ENCODE measurements around the gene SLC50A1. TPM values are rescaled to one million over a fixed set of nuclear protein-coding genes. Genes with fewer than 3 reads are reported as not detected.

The SLC50A1 gene
- total RNA-seq, 1 experiment from 2014 or later, result 24.9 TPM

DNA sequence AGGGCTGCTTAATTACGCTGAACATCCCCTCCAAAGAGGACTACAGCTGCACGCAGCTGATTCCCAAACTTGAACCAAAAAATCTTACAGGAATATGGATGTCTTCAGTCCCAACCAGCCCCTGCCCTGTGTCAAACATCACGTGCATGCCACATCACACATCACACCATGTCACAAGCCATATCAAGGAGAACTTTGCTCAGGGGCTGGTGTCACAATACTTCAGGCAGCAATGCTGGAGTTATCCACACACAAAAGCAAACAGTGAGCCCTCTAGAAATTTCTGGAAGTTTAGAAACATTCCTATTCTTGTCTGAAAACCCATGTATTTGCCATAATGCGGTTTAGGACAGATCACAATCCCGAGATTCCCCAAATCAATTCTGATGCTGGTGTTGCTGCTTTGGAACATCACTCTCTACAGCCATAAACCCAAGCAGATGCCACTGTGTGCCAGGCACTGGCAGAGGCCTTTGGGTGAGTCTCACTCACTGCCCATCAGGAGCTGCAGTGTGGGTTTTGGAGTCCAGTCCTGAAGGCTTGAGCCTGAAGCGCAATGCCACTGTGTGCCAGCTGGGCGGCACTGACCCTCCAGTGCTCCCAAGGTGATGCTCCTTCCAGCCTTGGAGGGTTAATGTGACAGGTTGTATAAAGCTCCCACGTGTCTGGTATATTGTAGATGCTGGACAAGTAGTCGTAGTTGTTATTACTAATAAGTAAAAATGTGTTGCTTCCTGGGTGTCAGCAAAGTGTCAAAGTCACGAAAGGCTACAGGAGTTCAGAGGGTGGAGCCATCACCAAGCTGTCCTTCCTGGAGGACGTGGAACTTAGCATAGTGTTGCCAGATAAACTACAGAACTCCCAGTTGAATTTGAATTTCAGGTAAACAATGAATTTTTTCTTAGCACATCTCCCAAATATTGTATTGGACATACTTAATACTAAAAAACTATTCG lies 28.1 kb upstream of the SLC50A1 start:
- Histone ChIP-seq H3K14ac (ENCODE audit: insufficient read depth, low read length) (no peak overlapping the region), H2AK5ac (ENCODE audit: insufficient read length, low read length) (no peak overlapping the region), H3K4ac (ENCODE audit: low read depth, low read length) (no peak overlapping the region), H4K20me1 (ENCODE audit: control insufficient read depth, insufficient read depth, insufficient read length) (no peaks in the 10 kb centered on the region), H3K9ac (ENCODE audit: extremely low read depth, insufficient read length, low read length) (no peak overlapping the region), H3K18ac (ENCODE audit: insufficient read length, low read depth, low read length) (no peak overlapping the region), H3K4me2 (ENCODE audit: insufficient read depth, insufficient read length, low read length) (no peak overlapping the region), H3K9me3 (ENCODE audit: control insufficient read depth, low read depth, low read length) (no peaks in the 10 kb centered on the region), H2BK15ac (ENCODE audit: low read depth, low read length) (no peak overlapping the region), H2BK20ac (ENCODE audit: low read depth, low read length, poor library complexity, severe bottlenecking) (no peak overlapping the region), H2BK5ac (ENCODE audit: insufficient read length, low read length) (no peak overlapping the region), H3K79me2 (ENCODE audit: insufficient read depth, low read length) (no peaks in the 10 kb centered on the region), H3K23ac (ENCODE audit: insufficient read length, low read depth, low read length) (no peak overlapping the region), H4K8ac (replicated peaks; ENCODE audit: insufficient read length, low read depth, low read length) (no peak overlapping the region), H3K27me3 (ENCODE audit: insufficient read depth, low read length) (no peaks in the 10 kb centered on the region), H3K23me2 (ENCODE audit: insufficient read length, low read depth, low read length, poor library complexity, severe bottlenecking) (no peaks in the 10 kb centered on the region), H3K4me1 (ENCODE audit: insufficient read depth, low read length) (no peaks in the 10 kb centered on the region), H2BK120ac (ENCODE audit: low read depth, low read length, poor library complexity, severe bottlenecking) (no peak overlapping the region), H3K27ac (ENCODE audit: insufficient read length, low read depth, low read length) (no peak overlapping the region), H4K5ac (ENCODE audit: insufficient read length, low read depth, low read length) (no peak overlapping the region), H2AFZ (ENCODE audit: low read length) (no peak overlapping the region), H3K56ac (ENCODE audit: insufficient read length, low read depth, low read length) (no peak overlapping the region), H4K91ac (ENCODE audit: insufficient read length, low read depth, low read length) (no peak overlapping the region), H2BK12ac (ENCODE audit: insufficient read length, low read depth, low read length) (no peak overlapping the region), H3T11ph (ENCODE audit: low read length) (no peak overlapping the region), H3K79me1 (ENCODE audit: insufficient read depth, low read depth, low read length, poor library complexity, severe bottlenecking) (no peaks in the 10 kb centered on the region)
- H3K4me1 Mint-ChIP-seq, result peaks cover 2 to 4% of the 10 kb centered on the region in 2 experiments; a peak in 1 of 4 replicates
- no CpG with 5 or more reads among the region's 12 CpGs for WGBS (ENCODE audit: extremely low coverage, insufficient read length, low lambda C conversion rate)
- TF ChIP-seq, protein P1, sequence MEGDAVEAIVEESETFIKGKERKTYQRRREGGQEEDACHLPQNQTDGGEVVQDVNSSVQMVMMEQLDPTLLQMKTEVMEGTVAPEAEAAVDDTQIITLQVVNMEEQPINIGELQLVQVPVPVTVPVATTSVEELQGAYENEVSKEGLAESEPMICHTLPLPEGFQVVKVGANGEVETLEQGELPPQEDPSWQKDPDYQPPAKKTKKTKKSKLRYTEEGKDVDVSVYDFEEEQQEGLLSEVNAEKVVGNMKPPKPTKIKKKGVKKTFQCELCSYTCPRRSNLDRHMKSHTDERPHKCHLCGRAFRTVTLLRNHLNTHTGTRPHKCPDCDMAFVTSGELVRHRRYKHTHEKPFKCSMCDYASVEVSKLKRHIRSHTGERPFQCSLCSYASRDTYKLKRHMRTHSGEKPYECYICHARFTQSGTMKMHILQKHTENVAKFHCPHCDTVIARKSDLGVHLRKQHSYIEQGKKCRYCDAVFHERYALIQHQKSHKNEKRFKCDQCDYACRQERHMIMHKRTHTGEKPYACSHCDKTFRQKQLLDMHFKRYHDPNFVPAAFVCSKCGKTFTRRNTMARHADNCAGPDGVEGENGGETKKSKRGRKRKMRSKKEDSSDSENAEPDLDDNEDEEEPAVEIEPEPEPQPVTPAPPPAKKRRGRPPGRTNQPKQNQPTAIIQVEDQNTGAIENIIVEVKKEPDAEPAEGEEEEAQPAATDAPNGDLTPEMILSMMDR (conservative IDR thresholded peaks at IDR 0.05), result no peak
- H3K36me3 Mint-ChIP-seq (ENCODE audit: insufficient read depth in 1 of 3, low read depth in 3 of 3), result no peaks in the 10 kb centered on the region
- H3K27me3 Mint-ChIP-seq (ENCODE audit: low read depth), result peaks cover 46% of the 10 kb centered on the region
- DNase-seq, result no peak
- H3K9me3 Mint-ChIP-seq, result no peaks in the 10 kb centered on the region
- H3K4me3 Mint-ChIP-seq, result no peak overlapping the region
- H3K27ac Mint-ChIP-seq, result no peak overlapping the region
